Measurements from ENCODE around the gene SPCS3. TPM values are rescaled to one million over a fixed set of nuclear protein-coding genes. Genes with fewer than 3 reads are reported as not detected.
A peak's percentile ranks its signal among the peaks of the same experiment; 100 is the strongest.
"Not testable (repeated sequence)": the region's sequence is repeated elsewhere in the genome, so short reads cannot be mapped to it uniquely, and the experiment has no call there.

SPCS3 gene
- 60.2 TPM for polyA plus RNA-seq
- long read RNA-seq, donor 1, full-length matches to known transcripts: 20 of 20 reads
- long read RNA-seq, donor 1, partial matches to known transcripts: 0 of 20 reads
- long read RNA-seq, donor 1, other reads (novel, unspliced or antisense): 0 of 20 reads
- long read RNA-seq, donor 2, full-length matches to known transcripts: 47 of 47 reads
- long read RNA-seq, donor 2, partial matches to known transcripts: 0 of 47 reads
- long read RNA-seq, donor 2, other reads (novel, unspliced or antisense): 0 of 47 reads
- long read RNA-seq, donor 3, full-length matches to known transcripts: 58 of 64 reads
- long read RNA-seq, donor 3, partial matches to known transcripts: 6 of 64 reads
- long read RNA-seq, donor 3, other reads (novel, unspliced or antisense): 0 of 64 reads
- long read RNA-seq, donor 4, full-length matches to known transcripts: 4 of 4 reads
- long read RNA-seq, donor 4, partial matches to known transcripts: 0 of 4 reads
- long read RNA-seq, donor 4, other reads (novel, unspliced or antisense): 0 of 4 reads
- long read RNA-seq, donor 5, full-length matches to known transcripts: 18 of 18 reads
- long read RNA-seq, donor 5, partial matches to known transcripts: 0 of 18 reads
- long read RNA-seq, donor 5, other reads (novel, unspliced or antisense): 0 of 18 reads
- long read RNA-seq, donor 6, full-length matches to known transcripts: 37 of 91 reads
- long read RNA-seq, donor 6, partial matches to known transcripts: 54 of 91 reads
- long read RNA-seq, donor 6, other reads (novel, unspliced or antisense): 0 of 91 reads
- long read RNA-seq, donor 7, full-length matches to known transcripts: 13 of 13 reads
- long read RNA-seq, donor 7, partial matches to known transcripts: 0 of 13 reads
- long read RNA-seq, donor 7, other reads (novel, unspliced or antisense): 0 of 13 reads
- long read RNA-seq, donor 8, full-length matches to known transcripts: 42 of 100 reads
- long read RNA-seq, donor 8, partial matches to known transcripts: 58 of 100 reads
- long read RNA-seq, donor 8, other reads (novel, unspliced or antisense): 0 of 100 reads
- long read RNA-seq, donor 9, full-length matches to known transcripts: 28 of 28 reads
- long read RNA-seq, donor 9, partial matches to known transcripts: 0 of 28 reads
- long read RNA-seq, donor 9, other reads (novel, unspliced or antisense): 0 of 28 reads
- long read RNA-seq, donor 10, full-length matches to known transcripts: 30 of 67 reads
- long read RNA-seq, donor 10, partial matches to known transcripts: 37 of 67 reads
- long read RNA-seq, donor 10, other reads (novel, unspliced or antisense): 0 of 67 reads
- long read RNA-seq, donor 11, full-length matches to known transcripts: 30 of 30 reads
- long read RNA-seq, donor 11, partial matches to known transcripts: 0 of 30 reads
- long read RNA-seq, donor 11, other reads (novel, unspliced or antisense): 0 of 30 reads

DNA sequence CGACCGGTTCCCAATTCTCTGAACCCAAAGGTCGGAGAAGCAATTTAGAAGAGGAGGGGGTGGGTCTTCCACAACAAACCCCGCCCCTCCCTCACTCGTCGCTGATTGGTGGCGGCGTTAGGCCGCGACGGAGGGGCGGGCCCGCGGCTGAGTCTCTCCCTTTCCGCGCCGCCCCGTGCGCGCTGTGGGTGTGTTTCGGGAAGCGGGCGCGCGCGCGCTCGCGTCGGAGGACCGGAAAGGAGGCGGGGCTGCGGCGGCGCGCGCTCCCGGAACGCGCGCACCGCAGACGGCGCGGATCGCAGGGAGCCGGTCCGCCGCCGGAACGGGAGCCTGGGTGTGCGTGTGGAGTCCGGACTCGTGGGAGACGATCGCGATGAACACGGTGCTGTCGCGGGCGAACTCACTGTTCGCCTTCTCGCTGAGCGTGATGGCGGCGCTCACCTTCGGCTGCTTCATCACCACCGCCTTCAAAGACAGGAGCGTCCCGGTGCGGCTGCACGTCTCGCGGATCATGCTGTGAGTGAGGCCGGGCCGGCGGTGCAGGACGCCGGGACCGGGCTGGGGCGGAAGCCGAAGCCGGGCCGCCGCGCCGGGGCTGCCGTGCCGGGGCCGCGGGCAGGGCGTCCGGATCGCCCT lies at the start of gene SPCS3:
SPCS3 (plus strand) TSS at position 263 of the 636 bp plus-strand sequence; CDS start at position 374, 111 bp downstream.
- peaks cover 4% of the 10 kb centered on the region for H3K36me3 ChIP-seq (ENCODE audit: control insufficient read depth, insufficient read depth, low read length)
- peaks cover 2% of the 10 kb centered on the region for H3K27me3 ChIP-seq (ENCODE audit: control insufficient read depth, insufficient read depth, low read length)
- H3K4me3 ChIP-seq (ENCODE audit: low read length): peak within 1 kb of the TSS; percentile 90
- WGBS (ENCODE audit: insufficient coverage, low lambda C conversion rate): no CpG with 5 or more reads among the region's 94 CpGs
- H3K9me3 ChIP-seq (ENCODE audit: control insufficient read depth, low read depth, low read length): no peaks in the 10 kb centered on the region
- DNase-seq: peak; percentile 96
- H3K27ac ChIP-seq (ENCODE audit: low read length): peak within 1 kb of the TSS; percentile 92
- H3K4me1 ChIP-seq (ENCODE audit: control insufficient read depth, insufficient read depth, low read length): peaks cover 2% of the 10 kb centered on the region

DNA sequence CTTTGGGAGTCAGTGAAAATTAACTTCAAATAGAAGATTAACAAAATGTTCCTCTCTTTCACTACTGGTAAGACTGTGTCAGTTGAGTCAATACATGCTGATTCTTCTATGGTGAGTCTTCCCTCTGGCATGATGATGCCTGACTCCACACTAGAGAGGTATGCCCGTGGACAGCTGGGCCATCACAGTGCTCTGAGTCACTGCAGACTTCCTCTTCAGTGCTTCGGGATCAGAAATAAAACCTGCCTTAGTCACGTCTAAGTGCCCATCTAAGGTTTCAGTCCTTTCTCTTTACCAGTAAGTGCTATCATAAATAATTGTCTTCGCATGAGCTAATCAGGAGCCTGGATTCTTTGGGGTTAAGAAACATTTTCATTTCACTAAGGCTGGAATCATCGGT lies 49.1 kb upstream of the SPCS3 start:
- 100% methylated on average over 1 of the region's 5 CpGs for WGBS (ENCODE audit: insufficient coverage, low lambda C conversion rate)
- no peak for DNase-seq
- H3K9me3 ChIP-seq (ENCODE audit: control insufficient read depth, low read depth, low read length): no peaks in the 10 kb centered on the region
- H3K27ac ChIP-seq (ENCODE audit: low read length): no peak overlapping the region
- no peaks in the 10 kb centered on the region for H3K4me1 ChIP-seq (ENCODE audit: control insufficient read depth, insufficient read depth, low read length)
- H3K27me3 ChIP-seq (ENCODE audit: control insufficient read depth, insufficient read depth, low read length): no peaks in the 10 kb centered on the region
- H3K4me3 ChIP-seq (ENCODE audit: low read length): no peak overlapping the region
- no peaks in the 10 kb centered on the region for H3K36me3 ChIP-seq (ENCODE audit: control insufficient read depth, insufficient read depth, low read length)

DNA sequence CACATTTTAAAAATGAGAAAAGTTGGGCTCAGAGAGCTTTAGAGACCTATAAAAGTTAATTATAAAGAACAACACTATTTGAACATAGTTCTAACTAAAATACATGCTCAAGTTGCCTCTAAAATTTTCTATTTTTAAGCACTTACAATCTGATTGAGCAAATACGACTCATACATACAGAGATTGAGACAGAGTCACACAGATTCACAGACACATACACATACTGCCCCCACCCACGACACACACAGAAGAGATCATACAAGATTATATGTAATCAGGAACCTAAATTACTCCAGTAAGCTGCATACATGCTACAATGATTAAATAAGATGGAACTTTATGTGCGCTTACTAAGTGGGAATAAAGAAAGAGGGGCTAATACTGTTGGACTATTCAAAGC lies 48.0 kb upstream of the SPCS3 start:
- H3K36me3 ChIP-seq (ENCODE audit: control insufficient read depth, insufficient read depth, low read length): no peaks in the 10 kb centered on the region
- no peak for DNase-seq
- H3K27ac ChIP-seq (ENCODE audit: low read length): no peak overlapping the region
- no peaks in the 10 kb centered on the region for H3K9me3 ChIP-seq (ENCODE audit: control insufficient read depth, low read depth, low read length)
- H3K4me3 ChIP-seq (ENCODE audit: low read length): no peak overlapping the region
- WGBS (ENCODE audit: insufficient coverage, low lambda C conversion rate): no CpG with 5 or more reads among the region's 3 CpGs
- no peaks in the 10 kb centered on the region for H3K27me3 ChIP-seq (ENCODE audit: control insufficient read depth, insufficient read depth, low read length)
- H3K4me1 ChIP-seq (ENCODE audit: control insufficient read depth, insufficient read depth, low read length): no peaks in the 10 kb centered on the region

DNA sequence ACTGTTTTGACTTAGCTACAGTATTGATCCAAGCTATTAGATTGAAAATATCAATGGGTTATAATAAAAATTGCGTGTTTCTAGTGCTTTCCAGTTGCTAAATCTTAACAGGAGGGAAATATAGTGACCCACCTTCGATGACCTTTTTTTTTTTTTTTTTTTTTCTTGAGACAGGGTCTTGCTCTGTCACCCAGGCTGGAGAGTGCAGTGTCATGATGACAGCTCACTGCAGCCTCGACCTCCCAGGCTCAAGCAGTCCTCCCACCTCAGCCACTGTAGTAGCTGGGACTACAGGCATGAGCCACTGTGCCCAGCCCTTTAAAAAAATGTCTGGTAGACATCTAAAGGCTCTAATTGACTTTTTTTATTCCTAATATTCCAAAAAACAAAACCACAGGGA lies 47.0 kb upstream of the SPCS3 start:
- no peak for DNase-seq
- H3K36me3 ChIP-seq (ENCODE audit: control insufficient read depth, insufficient read depth, low read length): no peaks in the 10 kb centered on the region
- no peaks in the 10 kb centered on the region for H3K27me3 ChIP-seq (ENCODE audit: control insufficient read depth, insufficient read depth, low read length)
- no peak overlapping the region for H3K27ac ChIP-seq (ENCODE audit: low read length)
- H3K9me3 ChIP-seq (ENCODE audit: control insufficient read depth, low read depth, low read length): no peaks in the 10 kb centered on the region
- no peak overlapping the region for H3K4me3 ChIP-seq (ENCODE audit: low read length)
- no CpG with 5 or more reads among the region's 3 CpGs for WGBS (ENCODE audit: insufficient coverage, low lambda C conversion rate)
- no peaks in the 10 kb centered on the region for H3K4me1 ChIP-seq (ENCODE audit: control insufficient read depth, insufficient read depth, low read length)

DNA sequence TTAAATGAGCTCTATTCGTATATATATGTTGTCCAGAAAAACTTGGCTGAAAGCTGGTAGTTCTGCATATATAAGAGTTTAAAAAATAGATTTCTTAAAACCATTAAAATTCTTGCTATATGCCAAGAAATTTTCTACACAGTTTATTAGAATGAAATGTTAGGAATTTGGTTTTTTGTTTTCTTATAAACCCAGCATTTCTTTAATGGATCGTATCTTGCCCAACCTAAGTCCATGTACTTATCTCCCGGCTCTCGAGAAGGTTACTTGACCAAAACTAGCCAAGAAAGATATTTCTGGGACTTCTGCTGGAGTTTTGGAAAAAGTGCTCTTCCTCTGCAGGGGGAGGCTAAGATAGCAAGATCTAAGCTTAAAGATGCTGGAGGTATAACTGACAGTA lies 46.0 kb upstream of the SPCS3 start:
- H3K4me3 ChIP-seq (ENCODE audit: low read length): no peak overlapping the region
- no peaks in the 10 kb centered on the region for H3K27me3 ChIP-seq (ENCODE audit: control insufficient read depth, insufficient read depth, low read length)
- no peaks in the 10 kb centered on the region for H3K9me3 ChIP-seq (ENCODE audit: control insufficient read depth, low read depth, low read length)
- H3K4me1 ChIP-seq (ENCODE audit: control insufficient read depth, insufficient read depth, low read length): no peaks in the 10 kb centered on the region
- no peak overlapping the region for H3K27ac ChIP-seq (ENCODE audit: low read length)
- WGBS (ENCODE audit: insufficient coverage, low lambda C conversion rate): 89% methylated on average over 3 of the region's 4 CpGs
- no peaks in the 10 kb centered on the region for H3K36me3 ChIP-seq (ENCODE audit: control insufficient read depth, insufficient read depth, low read length)
- no peak for DNase-seq

DNA sequence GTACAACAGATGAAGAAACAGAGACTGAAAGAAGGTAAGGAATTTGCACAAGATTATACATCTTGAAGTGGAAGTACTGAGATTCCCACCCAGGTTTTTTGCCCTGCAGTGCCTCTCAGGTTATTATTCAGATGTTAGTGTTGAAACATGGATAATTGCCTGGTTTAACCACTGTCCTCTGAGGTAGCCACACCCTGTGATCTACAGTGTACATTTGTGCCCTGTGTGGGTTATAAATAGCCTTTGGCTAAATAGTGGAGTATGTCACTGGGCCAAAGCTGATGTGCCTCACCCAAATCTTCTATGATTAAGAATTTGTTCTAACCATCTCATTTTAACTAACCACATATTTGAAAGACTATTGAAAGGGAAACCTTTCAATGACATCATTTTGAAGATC lies 45.3 kb upstream of the SPCS3 start:
- Histone ChIP-seq H3K4me3 (ENCODE audit: low read length) (no peak overlapping the region), H3K27ac (ENCODE audit: low read length) (no peak overlapping the region), H3K9me3 (ENCODE audit: control insufficient read depth, low read depth, low read length) (no peaks in the 10 kb centered on the region), H3K36me3 (ENCODE audit: control insufficient read depth, insufficient read depth, low read length) (no peaks in the 10 kb centered on the region), H3K4me1 (ENCODE audit: control insufficient read depth, insufficient read depth, low read length) (no peaks in the 10 kb centered on the region), H3K27me3 (ENCODE audit: control insufficient read depth, insufficient read depth, low read length) (no peaks in the 10 kb centered on the region)
- no peak for DNase-seq

DNA sequence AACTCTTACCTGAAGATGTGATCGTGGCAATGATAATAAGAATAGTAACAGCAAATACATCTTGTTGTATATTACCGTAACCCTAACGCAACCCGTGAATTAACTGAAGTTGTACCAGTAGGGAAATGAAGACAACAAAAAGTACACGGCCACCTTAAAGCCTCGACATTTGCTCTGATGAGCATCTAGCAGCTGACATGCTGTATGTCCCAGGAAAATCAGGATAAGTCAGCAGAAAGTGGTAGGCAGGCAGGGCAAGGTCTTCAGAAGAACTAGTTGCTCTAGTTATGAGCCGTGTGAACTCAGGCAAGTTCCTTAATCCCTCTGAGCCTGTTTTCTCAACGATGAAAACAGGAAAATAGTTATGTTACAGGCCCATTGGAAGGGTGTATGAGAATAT lies 43.1 kb upstream of the SPCS3 start:
- WGBS (ENCODE audit: insufficient coverage, low lambda C conversion rate): 80% methylated on average over 2 of the region's 8 CpGs
- Histone ChIP-seq H3K4me1 (ENCODE audit: control insufficient read depth, insufficient read depth, low read length) (no peaks in the 10 kb centered on the region), H3K9me3 (ENCODE audit: control insufficient read depth, low read depth, low read length) (no peaks in the 10 kb centered on the region), H3K27ac (ENCODE audit: low read length) (no peak overlapping the region), H3K4me3 (ENCODE audit: low read length) (no peak overlapping the region), H3K36me3 (ENCODE audit: control insufficient read depth, insufficient read depth, low read length) (no peaks in the 10 kb centered on the region), H3K27me3 (ENCODE audit: control insufficient read depth, insufficient read depth, low read length) (no peaks in the 10 kb centered on the region)
- no peak for DNase-seq

DNA sequence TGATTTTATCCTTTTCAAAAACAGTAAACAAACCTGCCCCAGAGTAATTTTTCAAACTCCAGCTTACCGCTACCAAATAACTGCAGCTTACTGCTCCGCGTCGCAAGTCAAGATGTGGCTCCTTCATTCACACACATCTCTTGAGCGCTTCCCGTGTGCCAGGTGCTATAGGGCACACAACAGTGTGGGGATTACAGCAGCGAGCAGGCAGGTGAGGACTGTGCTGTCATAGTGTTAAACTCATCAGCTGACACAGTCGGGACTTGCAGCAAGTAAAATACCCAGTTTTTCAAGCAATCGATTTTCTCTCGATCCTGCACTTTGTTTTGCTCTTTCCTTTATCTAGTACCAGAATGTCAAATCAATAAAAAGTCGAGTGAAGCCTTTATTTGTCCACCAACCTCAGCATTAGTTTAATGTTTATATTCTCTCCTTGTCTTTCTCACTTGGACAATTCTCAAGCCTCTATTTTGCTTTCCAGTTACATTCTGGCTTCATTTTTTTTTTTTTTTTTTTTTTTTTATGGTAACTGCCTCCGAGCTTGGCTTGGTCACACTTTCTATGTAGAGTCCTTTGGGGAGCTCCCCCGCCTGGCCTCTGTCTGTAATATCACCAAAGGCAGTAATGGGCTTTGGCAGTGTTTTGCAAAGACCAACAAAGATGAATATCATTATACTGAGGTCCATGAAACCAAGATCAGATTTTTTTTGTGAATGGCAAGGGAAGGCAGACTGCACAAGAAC lies 42.4 kb upstream of the SPCS3 start:
- Histone ChIP-seq H3K4me3 (ENCODE audit: low read length) (no peak overlapping the region), H3K9me3 (ENCODE audit: control insufficient read depth, low read depth, low read length) (no peaks in the 10 kb centered on the region), H3K27ac (ENCODE audit: low read length) (no peak overlapping the region), H3K27me3 (ENCODE audit: control insufficient read depth, insufficient read depth, low read length) (no peaks in the 10 kb centered on the region), H3K4me1 (ENCODE audit: control insufficient read depth, insufficient read depth, low read length) (no peaks in the 10 kb centered on the region), H3K36me3 (ENCODE audit: control insufficient read depth, insufficient read depth, low read length) (no peaks in the 10 kb centered on the region)
- 51% methylated on average over 4 of the region's 13 CpGs for WGBS (ENCODE audit: insufficient coverage, low lambda C conversion rate)
- DNase-seq: peak; percentile 9 to 10

DNA sequence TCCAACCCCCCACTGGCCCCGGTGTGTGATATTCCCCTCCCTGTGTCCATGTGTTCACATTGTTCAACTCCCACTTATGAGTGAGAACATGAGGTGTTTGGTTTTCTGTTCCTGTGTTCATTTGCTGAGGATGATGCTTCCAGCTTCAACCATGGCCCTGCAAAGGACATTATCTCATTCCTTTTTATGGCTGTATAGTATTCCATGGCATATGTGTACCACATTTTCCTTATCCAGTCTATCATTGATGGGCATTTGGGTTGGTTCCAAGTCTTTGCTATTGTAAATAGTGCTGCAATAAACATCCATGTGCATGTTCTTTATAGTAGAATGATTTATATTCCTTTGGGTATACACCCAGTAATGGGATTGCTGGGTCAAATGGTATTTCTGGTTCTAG lies 40.2 kb upstream of the SPCS3 start:
- not testable (repeated sequence) for H3K27me3 ChIP-seq (ENCODE audit: control insufficient read depth, insufficient read depth, low read length); H3K36me3 ChIP-seq (ENCODE audit: control insufficient read depth, insufficient read depth, low read length); H3K9me3 ChIP-seq (ENCODE audit: control insufficient read depth, low read depth, low read length); H3K4me3 ChIP-seq (ENCODE audit: low read length); H3K4me1 ChIP-seq (ENCODE audit: control insufficient read depth, insufficient read depth, low read length); H3K27ac ChIP-seq (ENCODE audit: low read length); DNase-seq
- WGBS (ENCODE audit: insufficient coverage, low lambda C conversion rate): no CpG with 5 or more reads among the region's 1 CpG
